Measurements from ENCODE around the gene DCPS.

GRCh38 chr11:126334659-126335462 lies 31.0 kb downstream of the DCPS start:
- no peak for TF ChIP-seq GABPA (IDR thresholded peaks at IDR 0.05; ENCODE audit: low read depth)
- TF ChIP-seq NFIC (IDR thresholded peaks at IDR 0.05; ENCODE audit: borderline replicate concordance), result peak; percentile 18; the same call in 1 of the 2 replicates
- TF ChIP-seq CTCF (IDR thresholded peaks at IDR 0.05), result no peak
- TF ChIP-seq USF2 (IDR thresholded peaks at IDR 0.05; ENCODE audit: borderline replicate concordance, low read depth, low read length), result no peak
- no peak for TF ChIP-seq EZH2phosphoT487 (IDR thresholded peaks at IDR 0.05; ENCODE audit: borderline replicate concordance, low read depth)
- TF ChIP-seq TCF12 (IDR thresholded peaks at IDR 0.05), result peak; percentile 72
- no peak for TF ChIP-seq RFX5 (IDR thresholded peaks at IDR 0.05; ENCODE audit: low read length)
- no peak for TF ChIP-seq TAF1 (IDR thresholded peaks at IDR 0.05; ENCODE audit: borderline replicate concordance, low read depth, low read length)
- TF ChIP-seq POLR2AphosphoS5 (IDR thresholded peaks at IDR 0.05; ENCODE audit: low read depth, low read length), result no peak
- TF ChIP-seq REST (IDR thresholded peaks at IDR 0.05; ENCODE audit: low read depth, low read length), result no peak
- TF ChIP-seq MXI1 (IDR thresholded peaks at IDR 0.05; ENCODE audit: low read depth, low read length), result no peak
- no peak for TF ChIP-seq SMC3 (IDR thresholded peaks at IDR 0.05; ENCODE audit: low read depth, low read length)
- TF ChIP-seq YY1 (IDR thresholded peaks at IDR 0.05; ENCODE audit: low read depth), result no peak

Data from SK-N-SH (cell line).